ENCODE results near the gene ICA1.

Gene ICA1

DNA sequence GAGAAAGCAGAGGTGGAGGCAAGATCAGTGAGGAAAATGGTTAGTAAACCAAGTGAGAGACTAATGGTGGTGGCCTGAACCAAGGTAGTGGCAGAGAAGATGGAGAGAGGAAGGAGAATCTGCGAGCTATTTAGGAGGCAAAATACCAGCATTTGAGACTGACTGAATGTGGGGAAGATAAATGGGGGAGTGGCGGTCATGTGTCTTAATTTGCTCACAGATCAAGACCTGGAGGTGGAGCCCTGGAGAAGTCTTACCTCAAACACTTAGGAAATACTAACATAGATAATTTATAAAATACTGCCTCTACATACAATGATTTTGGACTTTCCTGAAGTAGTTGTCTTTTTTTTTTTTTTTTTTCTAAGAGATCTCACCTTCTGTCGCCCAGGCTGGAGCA is 34.7 kb downstream of the ICA1 start:
- no peak for DNase-seq (ENCODE audit: low spot score)

DNA sequence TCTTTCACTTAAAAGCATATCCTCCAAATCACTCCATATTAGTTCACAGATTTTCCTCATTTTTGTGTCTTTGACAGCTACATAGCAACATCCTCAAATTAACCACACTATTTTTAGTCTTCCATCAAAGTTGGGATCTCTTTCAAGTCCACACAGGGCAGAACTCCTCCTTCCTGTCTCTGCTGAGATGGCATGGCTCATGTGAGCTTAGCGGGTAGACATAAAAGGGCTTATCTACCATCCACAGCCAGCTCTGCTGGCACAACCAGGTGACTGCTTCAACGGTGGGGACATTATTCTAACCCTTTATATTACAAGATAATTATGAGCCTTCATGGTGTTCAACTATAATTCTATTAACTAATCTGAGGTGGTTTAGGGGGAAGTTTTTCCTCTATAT is 35.5 kb downstream of the ICA1 start:
- no peak for DNase-seq (ENCODE audit: low spot score)

DNA sequence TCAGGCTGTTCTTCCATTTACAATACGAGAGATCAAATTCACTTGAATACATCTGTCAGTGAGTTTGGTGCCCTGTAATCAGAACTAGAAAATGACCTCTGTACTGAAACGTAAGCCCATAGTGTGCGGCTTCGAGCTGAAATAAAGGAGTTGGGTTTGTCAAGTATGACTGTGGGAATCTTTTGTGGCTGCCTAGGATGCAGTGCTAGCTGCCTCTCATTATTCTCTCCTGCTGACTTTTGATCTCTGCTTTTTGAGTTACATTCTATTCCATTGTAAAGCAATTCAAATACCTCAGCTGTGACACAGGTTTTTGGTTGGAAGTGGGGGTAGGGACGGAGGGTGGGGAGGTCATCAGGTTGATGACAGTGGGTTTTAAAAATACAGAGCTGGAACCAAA is 40.4 kb downstream of the ICA1 start:
- DNase-seq (ENCODE audit: low spot score): no peak

DNA sequence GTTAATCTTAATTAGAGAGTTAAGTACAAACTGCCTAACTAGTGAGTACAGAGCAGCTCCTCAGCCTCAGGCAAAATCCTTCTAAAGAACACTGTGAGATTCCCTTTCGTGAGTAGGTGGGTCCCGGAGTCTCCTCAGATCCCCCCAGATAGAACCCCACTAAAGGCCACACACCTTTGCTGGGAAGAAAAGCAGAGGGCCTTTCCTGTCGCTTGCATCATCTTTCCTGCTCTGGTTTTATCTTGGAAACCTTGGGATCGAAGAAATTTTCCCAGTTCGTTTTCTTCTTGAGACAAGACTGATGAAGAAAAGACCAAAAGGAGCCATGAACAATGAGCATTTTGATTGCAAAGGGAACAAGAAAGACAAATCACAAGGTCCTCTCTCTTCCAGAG is 40.9 kb downstream of the ICA1 start:
- no peak for DNase-seq (ENCODE audit: low spot score)

DNA sequence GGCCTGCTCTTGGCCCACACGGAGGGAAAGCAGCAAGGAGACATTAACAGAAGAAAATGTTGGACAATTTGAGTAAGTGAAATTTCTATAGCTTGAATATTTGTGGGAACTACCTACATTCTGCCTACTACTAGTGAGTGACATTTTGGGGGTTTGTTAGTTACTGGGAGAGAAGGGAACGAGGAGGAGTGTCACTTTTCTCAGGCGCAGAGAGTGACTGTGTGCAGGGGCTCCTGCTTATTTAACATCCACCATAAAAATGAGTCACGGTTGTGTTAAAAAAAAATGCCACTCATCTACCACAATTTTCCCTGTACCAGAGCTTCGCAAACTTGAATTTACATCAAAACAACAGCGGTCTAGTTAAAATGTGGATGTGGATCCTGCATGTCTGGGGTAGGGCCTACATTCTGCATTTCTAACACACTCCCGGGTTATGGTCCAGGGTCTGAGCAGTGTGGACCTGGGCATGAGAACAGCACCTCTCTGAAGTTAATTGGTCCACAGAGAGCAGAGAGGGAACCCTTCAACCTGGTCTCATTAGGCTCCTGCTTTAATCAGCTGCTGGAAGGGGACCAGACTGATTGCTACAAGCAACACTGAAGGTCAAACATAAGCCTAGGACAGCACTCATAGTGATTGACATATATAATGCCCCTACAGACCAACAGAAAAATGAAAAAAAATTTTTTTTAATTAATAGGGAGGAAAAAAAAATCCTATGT is 41.4 kb downstream of the ICA1 start:
- DNase-seq (ENCODE audit: low spot score): no peak

DNA sequence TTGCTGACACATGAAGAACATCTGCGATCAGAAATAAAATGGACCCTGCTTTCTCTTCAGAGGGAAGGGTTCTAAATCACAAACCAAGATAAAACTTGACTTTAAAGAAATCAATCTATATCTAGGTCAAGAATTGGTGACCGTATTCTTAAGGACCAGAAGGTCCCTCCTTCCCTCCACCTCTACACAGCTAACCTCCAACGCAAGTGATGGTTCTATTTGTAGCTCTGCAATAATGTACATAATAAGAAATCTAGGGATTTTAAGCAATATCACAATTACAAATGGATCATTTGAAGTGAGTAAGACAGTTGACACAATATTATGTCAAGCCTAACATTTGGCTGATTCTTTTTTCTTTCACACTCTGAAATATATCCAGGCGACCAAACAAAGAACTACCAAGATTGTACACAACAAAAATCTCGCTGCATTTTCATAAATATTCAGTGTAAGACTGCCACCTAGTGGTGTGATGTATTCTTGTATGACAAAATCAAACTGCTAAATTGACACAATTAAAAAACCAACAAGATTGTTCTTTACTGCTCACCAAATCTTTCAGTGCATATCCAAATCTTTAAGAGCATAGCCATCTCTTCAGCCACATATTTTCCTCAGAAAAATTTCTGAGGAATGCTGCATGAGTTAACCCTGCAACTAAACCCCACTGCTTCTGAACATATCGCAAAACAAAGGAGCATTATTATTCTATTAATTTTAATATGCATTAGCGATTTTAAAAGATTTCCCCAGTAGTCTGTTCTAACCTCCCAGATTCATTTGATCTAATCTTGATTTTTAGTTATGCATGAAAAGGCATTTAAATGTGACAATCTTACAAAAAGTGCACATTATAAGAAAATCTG is 44.5 kb downstream of the ICA1 start:
- peak; percentile 84 for DNase-seq (ENCODE audit: low spot score)

DNA sequence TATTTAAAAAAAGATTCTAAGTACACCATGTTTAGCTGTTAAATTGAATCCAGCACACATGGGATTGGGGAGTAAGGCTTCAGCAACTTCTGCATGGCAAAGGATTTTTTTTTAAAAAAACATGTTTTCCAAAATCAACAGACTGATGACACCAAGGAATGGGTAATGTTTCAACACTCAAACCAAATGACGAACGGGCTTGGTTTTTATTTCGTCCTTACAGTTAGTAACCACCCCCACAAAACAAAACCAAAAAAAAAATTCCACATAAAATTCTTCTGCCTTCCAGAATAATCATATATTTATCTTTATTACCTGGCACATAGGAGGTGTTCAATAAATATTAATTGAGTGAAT is 45.7 kb downstream of the ICA1 start:
- DNase-seq (ENCODE audit: low spot score): no peak

DNA sequence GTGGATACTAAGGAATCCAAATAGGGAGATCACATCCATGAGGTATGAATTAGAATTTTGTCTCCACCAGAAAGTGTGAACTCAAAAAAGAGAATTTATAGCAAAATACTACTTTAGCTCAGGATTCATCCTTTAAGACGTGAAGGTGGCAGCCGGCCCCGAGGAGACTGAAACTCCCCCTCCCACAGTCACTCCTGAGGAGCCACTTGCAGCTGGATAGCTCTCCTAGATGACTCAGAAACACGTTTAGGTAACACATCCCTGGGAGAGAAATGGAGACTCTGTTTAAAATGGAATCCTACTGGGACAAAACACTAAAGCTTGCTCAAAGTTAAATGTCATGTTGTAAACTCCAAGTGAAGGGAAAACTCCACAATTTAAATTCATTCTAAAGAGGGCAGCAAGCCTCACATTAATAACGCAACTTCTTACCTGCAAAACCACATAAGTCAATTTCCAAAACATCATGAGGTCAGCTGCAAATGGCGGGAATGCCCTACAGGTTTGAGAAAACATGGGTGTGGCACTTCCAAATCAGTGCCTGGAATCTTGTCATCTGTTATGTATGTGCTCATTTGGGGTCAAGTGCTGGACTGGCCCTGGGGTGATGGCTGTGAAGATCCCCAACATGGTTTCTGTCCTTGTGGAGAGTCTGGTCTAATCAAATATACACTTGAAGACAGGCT is 46.2 kb downstream of the ICA1 start:
- DNase-seq (ENCODE audit: low spot score): no peak

DNA sequence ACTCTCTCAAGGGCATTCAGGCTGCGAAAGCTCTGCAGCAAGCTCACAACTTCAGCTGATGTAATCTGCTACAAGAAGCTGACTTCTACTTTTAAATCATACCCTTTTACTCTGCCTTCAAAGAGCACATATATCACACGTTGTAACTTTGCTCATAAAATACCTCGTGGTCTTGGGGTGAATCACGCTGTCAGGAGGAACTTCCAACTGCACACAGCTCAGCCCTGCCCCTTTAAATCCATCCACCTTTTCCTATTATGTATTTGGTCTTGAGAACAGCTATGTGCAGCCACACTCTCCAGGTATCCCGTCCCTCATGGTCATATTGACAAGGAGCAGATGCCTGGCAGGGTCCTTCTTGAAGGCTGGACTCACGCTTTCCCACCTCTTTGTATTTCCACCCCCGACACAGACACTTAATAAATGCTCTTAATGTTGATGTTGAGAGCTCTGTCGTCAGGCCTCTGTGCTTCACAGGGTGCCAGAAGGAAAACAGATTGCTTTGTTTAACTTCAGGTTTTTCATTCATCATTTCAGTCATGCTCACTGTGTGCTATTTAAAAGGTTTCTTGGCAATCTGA is 47.6 kb downstream of the ICA1 start:
- DNase-seq (ENCODE audit: low spot score): peak; percentile 1

DNA sequence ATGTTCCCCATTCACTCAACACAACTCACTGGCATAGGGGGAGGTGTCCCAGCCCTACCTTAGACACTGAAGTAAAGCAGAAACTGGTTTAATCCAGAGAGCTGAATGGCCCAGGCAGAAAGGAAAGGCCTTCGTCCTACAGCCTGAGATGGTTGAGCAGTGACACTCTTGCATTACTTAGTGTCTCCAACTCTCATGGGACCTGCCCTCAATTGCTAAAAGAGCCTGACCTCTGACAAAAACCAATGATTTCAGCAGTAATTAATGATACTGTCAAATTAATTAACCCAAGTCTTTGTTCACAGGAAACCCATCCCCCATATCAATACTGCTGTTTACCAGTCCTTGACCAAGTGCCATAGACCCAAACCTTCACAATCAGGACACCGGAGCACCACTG is 48.6 kb downstream of the ICA1 start:
- DNase-seq (ENCODE audit: low spot score): no peak

DNA sequence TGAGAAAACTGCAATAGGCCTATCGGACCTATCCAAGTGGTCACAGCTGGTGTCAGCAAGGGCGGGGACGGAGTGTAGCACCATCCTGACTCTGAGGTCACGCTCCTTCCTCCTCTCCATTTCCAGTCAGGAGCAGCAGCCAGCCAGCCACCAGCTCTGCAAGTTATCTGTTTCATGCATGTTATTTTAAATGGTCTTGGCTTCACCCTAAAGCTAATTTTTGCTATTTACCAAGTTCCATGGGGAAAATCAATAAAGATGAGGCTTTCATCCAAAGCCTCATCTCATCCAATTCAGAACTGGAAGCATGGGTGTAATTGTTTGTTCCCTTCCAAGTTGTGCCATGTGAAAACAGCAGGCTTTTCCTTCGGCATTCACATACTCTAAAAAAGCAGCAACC is 49.3 kb downstream of the ICA1 start:
- DNase-seq (ENCODE audit: low spot score): no peak

DNA sequence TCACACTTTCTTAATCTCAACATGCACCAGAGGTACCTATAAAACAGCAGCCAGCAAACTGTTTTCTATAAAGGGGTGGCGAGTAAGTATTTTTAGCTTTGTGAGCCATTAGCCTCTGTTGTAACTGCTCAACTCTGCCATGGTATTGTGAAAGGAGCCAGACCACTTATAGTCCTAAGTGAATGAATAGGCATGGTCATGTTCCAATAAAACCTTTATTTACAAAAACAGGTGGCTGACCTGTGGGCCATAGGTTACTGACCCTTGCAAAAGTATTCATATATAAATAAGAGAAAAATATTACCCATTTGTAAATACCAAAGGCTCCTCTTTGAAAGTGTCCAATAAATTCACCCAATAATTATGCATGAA is 50.3 kb downstream of the ICA1 start:
- no peak for DNase-seq (ENCODE audit: low spot score)

DNA sequence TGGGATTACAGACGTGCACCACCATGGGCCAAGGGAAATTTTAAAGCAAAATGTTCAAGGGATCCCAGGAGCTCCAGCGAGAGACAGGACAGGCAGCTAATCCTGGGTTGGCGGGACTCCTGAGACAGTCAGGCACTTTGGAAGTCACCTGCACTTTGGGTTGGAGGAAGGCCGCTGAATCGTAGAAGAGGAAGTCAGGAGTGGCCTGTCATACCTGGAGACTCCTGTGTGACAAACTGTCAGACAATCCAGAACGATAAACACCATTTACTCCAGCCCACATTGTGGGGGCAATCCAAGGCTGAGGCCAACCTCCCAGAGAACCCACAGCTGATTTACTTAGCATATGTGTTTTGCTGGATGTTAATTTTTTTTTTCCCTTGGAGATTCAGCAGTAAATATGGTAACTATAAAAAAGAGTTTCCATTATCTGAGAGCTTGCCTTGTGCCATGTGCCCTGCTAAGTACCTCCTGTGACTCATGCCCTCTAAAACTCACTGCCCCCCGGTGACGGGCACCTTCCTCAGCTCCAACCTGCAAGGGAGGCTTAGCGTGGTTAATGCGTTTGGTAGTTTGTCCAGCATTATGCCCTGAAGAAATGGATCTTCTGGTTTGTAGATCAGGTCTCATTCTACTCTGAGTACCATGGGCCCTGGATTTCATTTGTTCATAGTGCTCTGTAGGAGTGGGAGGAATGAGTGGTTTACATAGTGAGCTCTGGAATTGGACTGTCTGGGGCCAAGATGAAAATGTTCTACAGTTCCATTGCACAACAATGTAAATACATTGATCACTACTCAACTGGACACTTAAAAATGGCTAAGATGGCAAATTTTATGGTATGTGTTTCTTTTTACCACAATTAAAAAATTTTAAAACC is 50.9 kb downstream of the ICA1 start:
- DNase-seq (ENCODE audit: low spot score): no peak

DNA sequence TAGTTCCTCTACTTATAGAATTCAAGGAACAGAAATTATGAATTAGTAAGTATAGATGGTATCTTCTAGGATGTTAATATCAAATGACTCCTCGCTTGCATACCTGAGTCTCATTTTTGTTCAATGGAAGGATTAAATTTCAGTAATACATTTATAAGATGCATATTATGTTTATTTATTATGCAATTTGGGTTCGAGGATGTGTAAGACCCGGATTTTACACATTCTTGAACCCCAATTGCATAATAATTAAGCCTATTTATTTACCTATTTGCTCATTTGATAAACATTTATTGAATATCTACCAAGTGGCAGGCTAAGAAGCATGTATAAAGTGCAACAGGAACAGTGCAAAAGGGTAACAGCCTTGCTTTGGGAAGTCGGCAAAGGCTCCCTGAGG is 52.6 kb downstream of the ICA1 start:
- no peak for DNase-seq (ENCODE audit: low spot score)

DNA sequence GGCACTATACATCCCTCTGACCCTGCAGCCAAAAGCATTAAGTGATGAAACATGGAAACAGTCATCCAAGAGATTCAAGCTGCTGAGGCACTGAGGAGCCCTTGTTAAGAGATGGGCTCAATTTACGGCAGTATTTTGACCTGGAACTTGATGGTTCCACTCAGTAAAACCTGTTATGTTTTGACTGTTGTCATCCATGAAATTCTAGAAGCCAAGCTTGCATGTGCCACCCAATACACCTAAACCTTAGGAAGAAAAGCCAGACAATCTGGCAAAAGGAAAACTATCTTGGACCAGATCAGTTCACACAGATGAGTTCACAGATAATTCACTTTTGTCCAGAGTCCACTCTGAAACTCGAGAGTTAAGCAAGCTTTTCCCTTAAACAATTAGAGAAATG is 53.2 kb downstream of the ICA1 start:
- DNase-seq (ENCODE audit: low spot score): no peak

DNA sequence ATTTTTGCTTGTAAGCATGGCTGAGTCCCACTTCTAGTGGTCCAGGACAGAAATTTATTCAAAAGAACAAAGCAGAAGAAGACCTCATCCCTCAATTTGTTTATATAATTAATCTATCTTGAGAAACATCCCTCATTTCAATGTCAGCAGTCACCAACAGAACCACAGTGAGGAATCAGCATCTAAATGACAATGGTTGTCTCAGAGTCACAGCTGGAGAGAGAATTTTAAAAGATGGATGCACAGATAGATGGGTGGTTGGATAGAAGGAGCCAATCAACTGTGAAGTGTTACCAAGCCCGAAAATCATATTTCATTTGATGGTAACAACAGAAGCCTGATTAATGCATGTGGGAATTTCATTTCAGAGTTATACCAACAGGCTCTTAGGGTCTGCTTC is 55.0 kb downstream of the ICA1 start:
- DNase-seq (ENCODE audit: low spot score): no peak

DNA sequence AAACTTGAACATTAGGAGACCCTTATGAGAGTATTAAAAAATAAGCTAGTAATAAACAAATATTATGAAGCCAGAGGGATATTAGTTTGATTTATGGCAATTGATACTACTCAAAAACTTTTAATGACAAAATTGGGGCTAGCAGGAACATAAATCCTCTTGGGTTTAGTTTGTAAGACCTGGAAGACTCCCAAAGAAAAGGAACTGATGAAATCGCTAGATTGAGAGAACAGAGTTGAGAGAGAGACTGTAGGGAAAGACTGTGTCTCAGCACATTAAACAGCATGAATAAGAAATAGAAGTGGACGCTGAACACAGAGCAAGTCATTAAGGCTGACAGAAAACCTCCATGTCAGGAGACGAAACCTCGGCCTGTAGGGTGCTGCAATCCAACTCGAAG is 56.4 kb downstream of the ICA1 start:
- no peak for DNase-seq (ENCODE audit: low spot score)

DNA sequence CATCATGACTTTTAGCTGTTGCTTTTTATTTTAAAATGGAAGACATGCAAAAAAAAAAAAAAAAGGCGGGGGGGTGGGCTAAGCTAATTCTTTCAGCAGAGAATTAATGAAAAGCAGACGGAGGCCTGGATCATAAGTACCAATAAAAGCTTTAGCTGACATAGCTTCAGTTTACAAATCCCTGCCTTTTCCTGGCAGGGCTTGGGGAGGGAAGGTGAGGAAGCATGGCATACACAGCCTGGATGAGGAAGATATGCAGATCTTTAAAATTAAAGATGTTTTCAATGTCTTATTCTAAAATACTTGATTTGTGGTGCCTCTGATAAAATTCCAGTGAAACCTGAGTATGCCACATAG is 57.0 kb downstream of the ICA1 start:
- no peak for DNase-seq (ENCODE audit: low spot score)

DNA sequence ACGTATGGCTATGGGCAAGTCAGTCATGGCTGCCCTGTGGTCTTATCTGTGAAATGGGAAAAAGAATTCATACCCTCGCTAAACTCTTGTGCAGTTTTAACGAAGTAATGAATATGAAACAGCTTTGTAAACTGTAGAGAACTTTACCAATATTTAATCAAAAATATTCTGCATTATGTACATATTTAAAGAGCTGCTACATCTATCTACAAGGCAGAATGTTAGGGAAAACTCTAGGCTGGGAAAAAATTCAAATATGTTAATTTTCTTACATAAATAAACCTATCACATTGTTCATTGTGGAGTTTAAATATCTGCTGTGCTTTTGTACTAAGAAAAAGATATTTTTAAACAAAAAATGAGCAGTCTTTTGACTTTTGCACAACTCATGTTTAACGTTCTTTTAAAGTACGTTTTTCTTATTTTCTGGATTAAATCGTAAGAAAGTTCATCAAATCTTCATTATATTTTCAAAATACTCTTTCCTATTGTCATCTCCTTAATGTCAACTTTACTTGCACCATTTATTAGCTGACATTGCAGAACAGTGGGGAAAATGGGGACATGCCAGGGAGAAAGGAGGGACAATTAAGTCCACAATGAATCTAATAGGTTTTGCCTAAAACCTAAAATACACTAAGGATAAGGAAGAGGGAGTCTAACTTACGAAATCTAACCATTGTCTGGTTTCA is 57.5 kb downstream of the ICA1 start:
- DNase-seq (ENCODE audit: low spot score): no peak

DNA sequence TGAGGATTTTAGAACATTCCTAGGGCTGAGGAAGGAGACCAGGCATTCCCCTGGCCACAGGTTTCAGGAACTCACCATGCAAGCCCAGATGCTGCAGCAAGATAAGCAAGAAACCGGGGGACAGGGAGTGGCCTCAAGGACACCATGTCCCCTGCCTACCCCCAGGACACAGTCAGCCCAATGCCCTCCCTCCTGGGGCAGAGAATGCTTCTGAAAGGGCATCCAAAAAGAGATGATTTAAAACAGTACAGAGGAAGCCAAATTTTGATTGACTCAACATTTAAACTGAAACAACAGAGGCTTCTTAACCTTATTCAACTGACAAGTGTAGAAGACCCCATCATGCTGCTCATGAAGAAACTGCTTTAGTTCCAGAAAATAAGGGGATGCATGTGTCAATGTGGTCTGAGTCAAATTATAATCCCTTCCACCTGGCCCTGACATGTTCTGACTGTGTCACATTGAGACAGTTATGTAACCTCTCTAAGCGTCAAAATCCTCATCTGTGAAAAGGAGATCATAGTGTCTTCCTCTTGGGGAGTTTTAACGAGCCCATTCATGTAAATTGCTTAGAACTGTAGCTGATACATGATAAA is 60.0 kb downstream of the ICA1 start:
- no peak for DNase-seq (ENCODE audit: low spot score)

DNA sequence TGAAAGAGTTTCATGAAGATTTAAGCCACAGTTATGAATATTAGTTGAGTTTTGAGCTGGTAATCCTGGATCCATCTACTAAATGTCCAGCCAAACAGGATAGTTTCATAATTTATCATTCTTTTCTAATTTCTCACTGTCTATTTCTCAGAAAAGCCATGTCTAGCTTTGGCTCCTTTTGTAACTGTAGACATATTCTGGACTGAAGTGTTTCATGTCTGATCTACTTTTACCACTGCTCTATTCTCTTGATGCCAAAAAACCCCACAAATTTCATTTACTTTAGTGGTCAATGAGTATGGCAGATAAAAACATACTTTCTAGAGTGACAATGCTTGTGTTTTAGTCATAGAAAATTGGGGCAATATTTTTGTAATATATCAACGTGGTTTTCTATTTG is 61.2 kb downstream of the ICA1 start:
- DNase-seq (ENCODE audit: low spot score): no peak
